H9 (cell line): ENCODE measurements around the gene ITGA11. TPM values are rescaled to one million over a fixed set of nuclear protein-coding genes. Genes with fewer than 3 reads are reported as not detected.

Source experiments
- DNase-seq: peaks from one replicate; pipeline ENCODE4 v3.0.0-alpha.2; 2017
- H2AFZ ChIP-seq: one replicate; pipeline ENCODE4 v1.6.1; 2013; ENCODE audit warnings: mild to moderate bottlenecking, low read length, control low read depth, moderate library complexity
- H2AK5ac ChIP-seq: 2 replicates; pipeline ENCODE4 v1.6.1; 2013; ENCODE audit warnings: low read length, control low read depth, mixed read lengths; ENCODE audit not compliant: insufficient read length
- H2BK120ac ChIP-seq: one replicate; pipeline ENCODE4 v1.6.1; 2013; ENCODE audit warnings: low read depth, mild to moderate bottlenecking, low read length, control low read depth, inconsistent platforms; ENCODE audit not compliant: poor library complexity, severe bottlenecking
- H2BK12ac ChIP-seq: 2 replicates; pipeline ENCODE4 v1.6.1; 2013; ENCODE audit warnings: low read length, control low read depth, mixed read lengths, low read depth; ENCODE audit not compliant: insufficient read length
- H2BK15ac ChIP-seq: 2 replicates; pipeline ENCODE4 v1.6.1; 2013; ENCODE audit warnings: low read depth, low read length, control low read depth
- H2BK20ac ChIP-seq: one replicate; pipeline ENCODE4 v1.6.1; 2013; ENCODE audit warnings: low read depth, mild to moderate bottlenecking, low read length, control low read depth, inconsistent platforms; ENCODE audit not compliant: poor library complexity, severe bottlenecking
- H2BK5ac ChIP-seq: 2 replicates; pipeline ENCODE4 v1.6.1; 2013; ENCODE audit warnings: low read length, control low read depth, mixed read lengths; ENCODE audit not compliant: insufficient read length
- H3K14ac ChIP-seq: 2 replicates; pipeline ENCODE4 v1.6.1; 2013; ENCODE audit warnings: low read length, control low read depth; ENCODE audit not compliant: insufficient read depth
- H3K18ac ChIP-seq: 2 replicates; pipeline ENCODE4 v1.6.1; 2013; ENCODE audit warnings: low read depth, mild to moderate bottlenecking, mixed read lengths, low read length, control low read depth; ENCODE audit not compliant: insufficient read length
- H3K23ac ChIP-seq: 2 replicates; pipeline ENCODE4 v1.6.1; 2013; ENCODE audit warnings: low read length, control low read depth, mixed read lengths, low read depth; ENCODE audit not compliant: insufficient read length
- H3K23me2 ChIP-seq: 2 replicates; pipeline ENCODE4 v1.6.1; 2013; ENCODE audit warnings: low read depth, mild to moderate bottlenecking, mixed read lengths, low read length, control low read depth; ENCODE audit not compliant: insufficient read length, poor library complexity, severe bottlenecking
- H3K27ac ChIP-seq: 2 replicates; pipeline ENCODE4 v1.5.1; 2013; ENCODE audit warnings: low read length, control low read depth, mixed read lengths, low read depth; ENCODE audit not compliant: insufficient read length
- H3K27me3 ChIP-seq: 2 replicates; pipeline ENCODE4 v1.6.1; 2013; ENCODE audit warnings: low read length, control low read depth, inconsistent platforms; ENCODE audit not compliant: insufficient read depth
- H3K4ac ChIP-seq: 2 replicates; pipeline ENCODE4 v1.6.1; 2013; ENCODE audit warnings: low read depth, mild to moderate bottlenecking, control low read depth, inconsistent platforms, low read length, moderate library complexity
- H3K4me1 ChIP-seq: 2 replicates; pipeline ENCODE4 v1.6.1; 2013; ENCODE audit warnings: low read length, control low read depth, inconsistent platforms; ENCODE audit not compliant: insufficient read depth
- H3K4me2 ChIP-seq: 2 replicates; pipeline ENCODE4 v1.6.1; 2013; ENCODE audit warnings: low read length, control low read depth, mixed read lengths; ENCODE audit not compliant: insufficient read length, insufficient read depth
- H3K56ac ChIP-seq: 2 replicates; pipeline ENCODE4 v1.6.1; 2013; ENCODE audit warnings: low read depth, mild to moderate bottlenecking, mixed read lengths, low read length, control low read depth; ENCODE audit not compliant: insufficient read length
- H3K79me1 ChIP-seq: 2 replicates; pipeline ENCODE4 v1.6.1; 2013; ENCODE audit warnings: low read depth, mild to moderate bottlenecking, moderate library complexity, low read length, control low read depth, inconsistent platforms; ENCODE audit not compliant: insufficient read depth, poor library complexity, severe bottlenecking
- H3K79me2 ChIP-seq: 2 replicates; pipeline ENCODE4 v1.6.1; 2013; ENCODE audit warnings: low read length, control low read depth, inconsistent platforms; ENCODE audit not compliant: insufficient read depth
- H3K9ac ChIP-seq: 2 replicates; pipeline ENCODE4 v1.6.1; 2013; ENCODE audit warnings: low read length, control low read depth, mixed read lengths; ENCODE audit not compliant: insufficient read length; ENCODE audit errors: extremely low read depth
- H3K9me3 ChIP-seq: one replicate; pipeline ENCODE4 v1.6.1; 2013; ENCODE audit warnings: low read depth, low read length, inconsistent platforms; ENCODE audit not compliant: control insufficient read depth
- H3T11ph ChIP-seq: one replicate; pipeline ENCODE4 v1.6.1; 2013; ENCODE audit warnings: mild to moderate bottlenecking, low read length, control low read depth, inconsistent platforms
- H4K20me1 ChIP-seq: one replicate; pipeline ENCODE4 v1.6.1; 2013; ENCODE audit not compliant: control insufficient read depth, insufficient read length, insufficient read depth
- H4K5ac ChIP-seq: 2 replicates; pipeline ENCODE4 v1.6.1; 2013; ENCODE audit warnings: low read depth, mild to moderate bottlenecking, mixed read lengths, low read length, control low read depth; ENCODE audit not compliant: insufficient read length
- H4K8ac ChIP-seq: replicated peaks from 2 replicates; pipeline ENCODE4 v1.6.1; 2013; ENCODE audit warnings: low read length, control low read depth, mixed read lengths, low read depth; ENCODE audit not compliant: insufficient read length
- H4K91ac ChIP-seq: 2 replicates; pipeline ENCODE4 v1.6.1; 2013; ENCODE audit warnings: low read depth, mild to moderate bottlenecking, moderate library complexity, mixed read lengths, low read length, control low read depth; ENCODE audit not compliant: insufficient read length
- H3K27ac Mint-ChIP-seq, 3 experiments: 2 replicates in 2 of 3; 3 replicates in 1 of 3; pipeline ENCODE4 v1.8.0; 2020 to 2021; ENCODE audit warnings: mixed read lengths in 3 of 3, mild to moderate bottlenecking in 1 of 3, moderate library complexity in 1 of 3
- H3K27me3 Mint-ChIP-seq: 2 replicates; pipeline ENCODE4 v1.8.0; 2021; ENCODE audit warnings: low read depth, mild to moderate bottlenecking, moderate library complexity, mixed read lengths
- H3K36me3 Mint-ChIP-seq, 3 experiments: 2 replicates in 2 of 3; 3 replicates in 1 of 3; pipeline ENCODE4 v1.8.0; 2020 to 2021; ENCODE audit warnings: low read depth in 3 of 3, mixed read lengths in 3 of 3; ENCODE audit not compliant: insufficient read depth in 1 of 3
- H3K4me1 Mint-ChIP-seq, 2 experiments: 2 replicates each; pipeline ENCODE4 v1.8.0; 2020; ENCODE audit warnings: mixed read lengths in 2 of 2
- H3K4me3 Mint-ChIP-seq, 2 experiments: 2 replicates in 1 of 2; 3 replicates in 1 of 2; pipeline ENCODE4 v1.8.0; 2020 to 2021; ENCODE audit warnings: mild to moderate bottlenecking in 2 of 2, mixed read lengths in 2 of 2, moderate library complexity in 1 of 2
- H3K9me3 Mint-ChIP-seq, 2 experiments: 2 replicates in 1 of 2; 3 replicates in 1 of 2; pipeline ENCODE4 v1.8.0; 2020; ENCODE audit warnings: mild to moderate bottlenecking in 2 of 2, mixed read lengths in 2 of 2, moderate library complexity in 1 of 2
- CTCF ChIP-seq: fragments of 200-600 bp; sonication (generic); conservative IDR thresholded peaks from 3 replicates; pipeline ENCODE4 v1.8.0; 2021; ENCODE audit warnings: antibody characterized with exemption, mild to moderate bottlenecking
- WGBS: extraction: QIAGEN DNeasy Blood & Tissue Kit; methylation state at CpG from one replicate; pipeline ENCODE4 v1.1.7; 2013; ENCODE audit warnings: missing lambda C conversion rate, low lambda C conversion rate, mixed read lengths; ENCODE audit not compliant: insufficient read length; ENCODE audit errors: extremely low coverage; 5-methylcytosine and 5-hydroxymethylcytosine counted together
- total RNA-seq: library from RNA; stranded (reverse); gene quantifications from 2 replicates; pipeline ENCODE4 v1.2.1, GENCODE V29; 2021

The ITGA11 gene
- total RNA-seq, 1 experiment from 2014 or later = 0.07 TPM

GRCh38 chr15:68367992-68368391, 64.0 kb downstream of the ITGA11 start:
- no peak overlapping the region for H3K27ac Mint-ChIP-seq
- Histone ChIP-seq H3K14ac (no peak overlapping the region), H4K20me1 (no peaks in the 10 kb centered on the region), H3K79me2 (no peaks in the 10 kb centered on the region), H3K18ac (no peak overlapping the region), H2BK20ac (no peak overlapping the region), H3K4me2 (no peak overlapping the region), H3K79me1 (no peaks in the 10 kb centered on the region), H4K5ac (no peak overlapping the region), H3K9ac (no peak overlapping the region), H2BK5ac (no peak overlapping the region), H3K27ac (no peak overlapping the region), H2BK120ac (no peak overlapping the region), H2BK15ac (no peak overlapping the region), H4K8ac (no peak overlapping the region), H3K23ac (no peak overlapping the region), H2AK5ac (no peak overlapping the region), H3K23me2 (no peaks in the 10 kb centered on the region), H3K4me1 (no peaks in the 10 kb centered on the region), H2BK12ac (no peak overlapping the region), H4K91ac (no peak overlapping the region), H2AFZ (no peak overlapping the region), H3T11ph (no peak overlapping the region), H3K27me3 (no peaks in the 10 kb centered on the region; the same call in 1 of the 2 replicates), H3K4ac (no peak overlapping the region), H3K56ac (no peak overlapping the region), H3K9me3 (no peaks in the 10 kb centered on the region)
- H3K27me3 Mint-ChIP-seq = peaks cover 8% of the 10 kb centered on the region
- no peak for TF ChIP-seq CTCF
- no peak for DNase-seq
- peaks cover 6 to 10% of the 10 kb centered on the region in 2 experiments for H3K4me1 Mint-ChIP-seq
- no CpG with 5 or more reads among the region's 5 CpGs for WGBS
- no peaks in the 10 kb centered on the region for H3K36me3 Mint-ChIP-seq
- H3K4me3 Mint-ChIP-seq = no peak overlapping the region
- no peaks in the 10 kb centered on the region for H3K9me3 Mint-ChIP-seq
